ENCODE measurements around the gene SMARCAL1. TPM values are rescaled to one million over a fixed set of nuclear protein-coding genes. Genes with fewer than 3 reads are reported as not detected.

Gene SMARCAL1
- total and polyA plus RNA-seq, 9 of the 15 experiments (the other 6 are each of a cell fraction or from before 2014, with no cell fraction given): 8.2 to 27.9 (median 12.4) TPM

DNA sequence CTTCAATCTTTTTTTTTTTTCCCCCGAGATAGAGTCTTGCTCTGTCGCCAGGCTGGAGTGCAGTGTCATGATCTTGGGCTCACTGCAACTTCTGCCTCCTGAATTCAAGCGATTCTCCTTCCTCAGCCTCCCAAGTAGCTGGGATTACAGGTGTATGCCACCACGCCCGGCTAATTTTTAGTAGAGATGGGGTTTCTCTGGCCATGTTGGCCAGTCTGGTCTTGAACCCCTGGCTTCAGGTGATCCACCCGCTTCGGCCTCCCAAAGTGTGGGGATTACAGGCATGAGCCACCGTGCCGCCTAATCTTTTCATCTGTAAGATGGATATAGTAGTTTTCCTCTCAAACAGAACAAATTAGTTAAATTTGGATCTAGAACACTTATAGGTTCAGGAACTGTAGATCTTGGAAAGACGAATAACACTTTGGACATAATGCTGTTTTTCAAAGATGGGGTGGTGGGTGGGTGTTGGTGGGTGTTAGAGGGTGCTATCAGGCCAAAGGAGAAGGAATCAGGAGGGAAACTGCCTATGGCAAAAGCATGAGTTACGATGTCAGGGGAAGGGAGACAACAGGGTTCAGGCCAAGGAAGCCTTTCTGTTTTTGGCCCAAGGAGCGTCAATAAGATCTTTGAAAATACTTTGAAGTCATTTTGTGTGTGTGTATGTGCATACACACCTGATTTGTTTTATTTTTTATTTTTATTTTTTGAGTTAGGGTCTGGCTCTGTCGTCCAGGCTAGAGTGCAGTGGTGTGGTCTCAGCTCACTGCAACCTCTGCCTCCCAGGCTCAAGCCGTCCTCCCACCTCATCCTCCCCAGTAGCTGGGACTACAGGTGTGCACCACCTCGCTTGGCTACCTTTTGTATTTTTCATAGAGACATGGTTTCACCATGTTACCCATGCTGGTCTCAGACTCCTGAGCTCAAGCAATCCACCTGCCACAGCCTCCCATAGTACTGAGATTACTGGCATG is 93.1 kb downstream of the SMARCAL1 start (continued):
- no peak for TF ChIP-seq ZNF431 (CRISPR knock-in tag; IDR thresholded peaks at IDR 0.05)
- TF ChIP-seq, protein P1, sequence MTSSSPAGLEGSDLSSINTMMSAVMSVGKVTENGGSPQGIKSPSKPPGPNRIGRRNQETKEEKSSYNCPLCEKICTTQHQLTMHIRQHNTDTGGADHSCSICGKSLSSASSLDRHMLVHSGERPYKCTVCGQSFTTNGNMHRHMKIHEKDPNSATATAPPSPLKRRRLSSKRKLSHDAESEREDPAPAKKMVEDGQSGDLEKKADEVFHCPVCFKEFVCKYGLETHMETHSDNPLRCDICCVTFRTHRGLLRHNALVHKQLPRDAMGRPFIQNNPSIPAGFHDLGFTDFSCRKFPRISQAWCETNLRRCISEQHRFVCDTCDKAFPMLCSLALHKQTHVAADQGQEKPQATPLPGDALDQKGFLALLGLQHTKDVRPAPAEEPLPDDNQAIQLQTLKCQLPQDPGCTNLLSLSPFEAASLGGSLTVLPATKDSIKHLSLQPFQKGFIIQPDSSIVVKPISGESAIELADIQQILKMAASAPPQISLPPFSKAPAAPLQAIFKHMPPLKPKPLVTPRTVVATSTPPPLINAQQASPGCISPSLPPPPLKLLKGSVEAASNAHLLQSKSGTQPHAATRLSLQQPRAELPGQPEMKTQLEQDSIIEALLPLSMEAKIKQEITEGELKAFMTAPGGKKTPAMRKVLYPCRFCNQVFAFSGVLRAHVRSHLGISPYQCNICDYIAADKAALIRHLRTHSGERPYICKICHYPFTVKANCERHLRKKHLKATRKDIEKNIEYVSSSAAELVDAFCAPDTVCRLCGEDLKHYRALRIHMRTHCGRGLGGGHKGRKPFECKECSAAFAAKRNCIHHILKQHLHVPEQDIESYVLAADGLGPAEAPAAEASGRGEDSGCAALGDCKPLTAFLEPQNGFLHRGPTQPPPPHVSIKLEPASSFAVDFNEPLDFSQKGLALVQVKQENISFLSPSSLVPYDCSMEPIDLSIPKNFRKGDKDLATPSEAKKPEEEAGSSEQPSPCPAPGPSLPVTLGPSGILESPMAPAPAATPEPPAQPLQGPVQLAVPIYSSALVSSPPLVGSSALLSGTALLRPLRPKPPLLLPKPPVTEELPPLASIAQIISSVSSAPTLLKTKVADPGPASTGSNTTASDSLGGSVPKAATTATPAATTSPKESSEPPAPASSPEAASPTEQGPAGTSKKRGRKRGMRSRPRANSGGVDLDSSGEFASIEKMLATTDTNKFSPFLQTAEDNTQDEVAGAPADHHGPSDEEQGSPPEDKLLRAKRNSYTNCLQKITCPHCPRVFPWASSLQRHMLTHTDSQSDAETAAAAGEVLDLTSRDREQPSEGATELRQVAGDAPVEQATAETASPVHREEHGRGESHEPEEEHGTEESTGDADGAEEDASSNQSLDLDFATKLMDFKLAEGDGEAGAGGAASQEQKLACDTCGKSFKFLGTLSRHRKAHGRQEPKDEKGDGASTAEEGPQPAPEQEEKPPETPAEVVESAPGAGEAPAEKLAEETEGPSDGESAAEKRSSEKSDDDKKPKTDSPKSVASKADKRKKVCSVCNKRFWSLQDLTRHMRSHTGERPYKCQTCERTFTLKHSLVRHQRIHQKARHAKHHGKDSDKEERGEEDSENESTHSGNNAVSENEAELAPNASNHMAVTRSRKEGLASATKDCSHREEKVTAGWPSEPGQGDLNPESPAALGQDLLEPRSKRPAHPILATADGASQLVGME (CRISPR knock-in tag; IDR thresholded peaks at IDR 0.05): no peak
- no peak for TF ChIP-seq BRD4 (IDR thresholded peaks at IDR 0.05)
- TF ChIP-seq POLR2G (IDR thresholded peaks at IDR 0.05; ENCODE audit: low read depth, low read length): peak; percentile 47; the same call in 1 of the 2 replicates
- TF ChIP-seq NFIX (CRISPR knock-in tag; IDR thresholded peaks at IDR 0.05; ENCODE audit: low read depth): no peak
- peak; percentile 68 for TF ChIP-seq SUPT5H (IDR thresholded peaks at IDR 0.05)
- TF ChIP-seq LARP7 (IDR thresholded peaks at IDR 0.05): no peak
- no peak for TF ChIP-seq ZNF76 (CRISPR knock-in tag; IDR thresholded peaks at IDR 0.05; ENCODE audit: borderline replicate concordance)
- TF ChIP-seq, protein P2, sequence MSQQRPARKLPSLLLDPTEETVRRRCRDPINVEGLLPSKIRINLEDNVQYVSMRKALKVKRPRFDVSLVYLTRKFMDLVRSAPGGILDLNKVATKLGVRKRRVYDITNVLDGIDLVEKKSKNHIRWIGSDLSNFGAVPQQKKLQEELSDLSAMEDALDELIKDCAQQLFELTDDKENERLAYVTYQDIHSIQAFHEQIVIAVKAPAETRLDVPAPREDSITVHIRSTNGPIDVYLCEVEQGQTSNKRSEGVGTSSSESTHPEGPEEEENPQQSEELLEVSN (IDR thresholded peaks at IDR 0.05; ENCODE audit: borderline replicate concordance in 1 of 2, extremely low read depth in 1 of 2, insufficient read depth in 1 of 2, insufficient read length in 1 of 2, low read depth in 1 of 2, low read length in 1 of 2, poor library complexity in 1 of 2, severe bottlenecking in 1 of 2): no peak
- TF ChIP-seq, protein P3, sequence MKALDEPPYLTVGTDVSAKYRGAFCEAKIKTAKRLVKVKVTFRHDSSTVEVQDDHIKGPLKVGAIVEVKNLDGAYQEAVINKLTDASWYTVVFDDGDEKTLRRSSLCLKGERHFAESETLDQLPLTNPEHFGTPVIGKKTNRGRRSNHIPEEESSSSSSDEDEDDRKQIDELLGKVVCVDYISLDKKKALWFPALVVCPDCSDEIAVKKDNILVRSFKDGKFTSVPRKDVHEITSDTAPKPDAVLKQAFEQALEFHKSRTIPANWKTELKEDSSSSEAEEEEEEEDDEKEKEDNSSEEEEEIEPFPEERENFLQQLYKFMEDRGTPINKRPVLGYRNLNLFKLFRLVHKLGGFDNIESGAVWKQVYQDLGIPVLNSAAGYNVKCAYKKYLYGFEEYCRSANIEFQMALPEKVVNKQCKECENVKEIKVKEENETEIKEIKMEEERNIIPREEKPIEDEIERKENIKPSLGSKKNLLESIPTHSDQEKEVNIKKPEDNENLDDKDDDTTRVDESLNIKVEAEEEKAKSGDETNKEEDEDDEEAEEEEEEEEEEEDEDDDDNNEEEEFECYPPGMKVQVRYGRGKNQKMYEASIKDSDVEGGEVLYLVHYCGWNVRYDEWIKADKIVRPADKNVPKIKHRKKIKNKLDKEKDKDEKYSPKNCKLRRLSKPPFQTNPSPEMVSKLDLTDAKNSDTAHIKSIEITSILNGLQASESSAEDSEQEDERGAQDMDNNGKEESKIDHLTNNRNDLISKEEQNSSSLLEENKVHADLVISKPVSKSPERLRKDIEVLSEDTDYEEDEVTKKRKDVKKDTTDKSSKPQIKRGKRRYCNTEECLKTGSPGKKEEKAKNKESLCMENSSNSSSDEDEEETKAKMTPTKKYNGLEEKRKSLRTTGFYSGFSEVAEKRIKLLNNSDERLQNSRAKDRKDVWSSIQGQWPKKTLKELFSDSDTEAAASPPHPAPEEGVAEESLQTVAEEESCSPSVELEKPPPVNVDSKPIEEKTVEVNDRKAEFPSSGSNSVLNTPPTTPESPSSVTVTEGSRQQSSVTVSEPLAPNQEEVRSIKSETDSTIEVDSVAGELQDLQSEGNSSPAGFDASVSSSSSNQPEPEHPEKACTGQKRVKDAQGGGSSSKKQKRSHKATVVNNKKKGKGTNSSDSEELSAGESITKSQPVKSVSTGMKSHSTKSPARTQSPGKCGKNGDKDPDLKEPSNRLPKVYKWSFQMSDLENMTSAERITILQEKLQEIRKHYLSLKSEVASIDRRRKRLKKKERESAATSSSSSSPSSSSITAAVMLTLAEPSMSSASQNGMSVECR (CRISPR knock-in tag; IDR thresholded peaks at IDR 0.05): no peak
- TF ChIP-seq, protein P4, sequence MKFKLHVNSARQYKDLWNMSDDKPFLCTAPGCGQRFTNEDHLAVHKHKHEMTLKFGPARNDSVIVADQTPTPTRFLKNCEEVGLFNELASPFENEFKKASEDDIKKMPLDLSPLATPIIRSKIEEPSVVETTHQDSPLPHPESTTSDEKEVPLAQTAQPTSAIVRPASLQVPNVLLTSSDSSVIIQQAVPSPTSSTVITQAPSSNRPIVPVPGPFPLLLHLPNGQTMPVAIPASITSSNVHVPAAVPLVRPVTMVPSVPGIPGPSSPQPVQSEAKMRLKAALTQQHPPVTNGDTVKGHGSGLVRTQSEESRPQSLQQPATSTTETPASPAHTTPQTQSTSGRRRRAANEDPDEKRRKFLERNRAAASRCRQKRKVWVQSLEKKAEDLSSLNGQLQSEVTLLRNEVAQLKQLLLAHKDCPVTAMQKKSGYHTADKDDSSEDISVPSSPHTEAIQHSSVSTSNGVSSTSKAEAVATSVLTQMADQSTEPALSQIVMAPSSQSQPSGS (CRISPR knock-in tag; IDR thresholded peaks at IDR 0.05): no peak
- no peak for TF ChIP-seq SREBF2 (CRISPR knock-in tag; IDR thresholded peaks at IDR 0.05)
- TF ChIP-seq SP2 (IDR thresholded peaks at IDR 0.05; ENCODE audit: extremely low read depth, low read depth, low read length, poor library complexity, severe bottlenecking): no peak

All from K562 (cell line).